ENCODE measurements around the gene LEF1. TPM values are rescaled to one million over a fixed set of nuclear protein-coding genes. Genes with fewer than 3 reads are reported as not detected.
A peak's percentile ranks its signal among the peaks of the same experiment; 100 is the strongest.

LEF1 gene
- total and polyA plus RNA-seq, 8 donors, result 0.81 to 11.0 (median 3.0) TPM; not detected in 2

DNA sequence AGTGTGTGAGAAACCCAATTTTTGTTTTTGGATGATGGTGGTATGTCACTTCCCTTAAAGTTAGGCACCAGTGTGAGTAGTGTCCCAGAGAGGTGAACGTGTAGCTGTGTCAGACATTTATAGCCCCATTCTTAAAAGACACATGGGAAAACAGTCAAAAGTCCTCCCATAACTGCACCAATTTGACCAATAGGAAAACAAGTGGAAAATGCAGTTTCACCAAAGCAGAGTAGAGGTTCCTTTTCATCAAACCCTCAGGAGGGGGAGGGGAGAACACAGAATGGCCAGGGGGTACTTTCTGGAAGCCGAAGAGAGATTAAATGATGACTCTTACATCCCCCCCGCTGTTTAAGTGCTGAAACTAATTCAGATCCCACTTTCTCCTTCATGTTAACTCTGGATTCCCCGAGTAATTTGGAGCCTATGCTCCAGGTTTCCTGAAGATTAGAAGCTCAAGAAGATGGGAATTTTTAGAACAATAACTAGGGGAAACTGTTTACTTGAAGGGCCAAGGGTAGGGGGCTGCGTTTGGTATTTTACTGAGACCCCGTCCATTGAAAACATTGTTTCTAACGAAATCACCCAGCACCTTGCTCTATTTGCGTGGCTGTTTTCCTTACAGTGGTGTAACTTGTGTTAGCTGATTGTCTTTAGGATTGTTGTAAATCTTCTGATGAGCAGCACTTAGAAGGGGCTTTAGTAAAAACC is 2.1 kb upstream of the LEF1 start:
- no peaks in the 10 kb centered on the region for H3K36me3 ChIP-seq
- H3K9me3 ChIP-seq, result no peaks in the 10 kb centered on the region
- TF ChIP-seq POLR2A (IDR thresholded peaks at IDR 0.05), result no peak
- TF ChIP-seq, protein P1, sequence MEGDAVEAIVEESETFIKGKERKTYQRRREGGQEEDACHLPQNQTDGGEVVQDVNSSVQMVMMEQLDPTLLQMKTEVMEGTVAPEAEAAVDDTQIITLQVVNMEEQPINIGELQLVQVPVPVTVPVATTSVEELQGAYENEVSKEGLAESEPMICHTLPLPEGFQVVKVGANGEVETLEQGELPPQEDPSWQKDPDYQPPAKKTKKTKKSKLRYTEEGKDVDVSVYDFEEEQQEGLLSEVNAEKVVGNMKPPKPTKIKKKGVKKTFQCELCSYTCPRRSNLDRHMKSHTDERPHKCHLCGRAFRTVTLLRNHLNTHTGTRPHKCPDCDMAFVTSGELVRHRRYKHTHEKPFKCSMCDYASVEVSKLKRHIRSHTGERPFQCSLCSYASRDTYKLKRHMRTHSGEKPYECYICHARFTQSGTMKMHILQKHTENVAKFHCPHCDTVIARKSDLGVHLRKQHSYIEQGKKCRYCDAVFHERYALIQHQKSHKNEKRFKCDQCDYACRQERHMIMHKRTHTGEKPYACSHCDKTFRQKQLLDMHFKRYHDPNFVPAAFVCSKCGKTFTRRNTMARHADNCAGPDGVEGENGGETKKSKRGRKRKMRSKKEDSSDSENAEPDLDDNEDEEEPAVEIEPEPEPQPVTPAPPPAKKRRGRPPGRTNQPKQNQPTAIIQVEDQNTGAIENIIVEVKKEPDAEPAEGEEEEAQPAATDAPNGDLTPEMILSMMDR (IDR thresholded peaks at IDR 0.05), result no peak
- TF ChIP-seq POLR2AphosphoS5 (IDR thresholded peaks at IDR 0.05), result no peak
- no peak for TF ChIP-seq EP300 (IDR thresholded peaks at IDR 0.05)
- H3K27ac ChIP-seq, result no peak overlapping the region
- DNase-seq, result no peak
- H3K4me1 ChIP-seq, result peaks cover 40 to 64% (median 56%) of the 10 kb centered on the region in 4 donors
- WGBS, 5 donors, result 16 to 24% (median 17%) methylated on average over 8 of the region's 8 CpGs
- no peak overlapping the region for H3K4me3 ChIP-seq
- H3K27me3 ChIP-seq, result peaks cover 32 to 100% (median 82%) of the 10 kb centered on the region in 3 donors
- intact Hi-C loops (cut with DNase I; ENCODE audit: low total_unique reads), result no loop called here

DNA sequence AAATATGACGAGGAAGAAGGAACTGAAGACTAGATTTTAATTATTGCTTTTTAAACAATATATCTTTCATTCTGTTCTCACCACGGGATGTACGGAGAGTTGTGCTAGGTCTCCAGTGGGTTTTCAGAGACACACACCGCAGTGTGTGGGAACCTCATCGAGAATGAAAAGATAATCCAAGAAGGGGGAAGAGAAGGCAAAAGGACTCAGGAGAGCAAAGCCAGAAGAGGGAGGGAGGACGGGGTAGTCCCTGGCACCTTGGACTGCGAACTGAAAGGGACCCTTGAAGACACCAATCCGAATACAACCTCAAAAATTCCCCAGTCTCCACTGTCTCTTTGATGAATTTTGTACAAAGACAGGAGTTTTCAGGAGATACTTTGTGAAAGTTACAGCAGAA is 932 bp upstream of the LEF1 start:
- 26 to 32% (median 30%) methylated on average over 8 of the region's 8 CpGs for WGBS, 5 donors
- peaks cover 36 to 100% (median 87%) of the 10 kb centered on the region in 3 donors for H3K27me3 ChIP-seq
- DNase-seq, result no peak
- no peak for TF ChIP-seq POLR2A (IDR thresholded peaks at IDR 0.05)
- no peak for TF ChIP-seq EP300 (IDR thresholded peaks at IDR 0.05)
- no peak for TF ChIP-seq POLR2AphosphoS5 (IDR thresholded peaks at IDR 0.05)
- TF ChIP-seq, protein P1 (IDR thresholded peaks at IDR 0.05), result no peak
- peaks cover 40 to 64% (median 56%) of the 10 kb centered on the region in 4 donors for H3K4me1 ChIP-seq
- H3K27ac ChIP-seq, result no peak overlapping the region
- H3K36me3 ChIP-seq, result no peaks in the 10 kb centered on the region
- no peak overlapping the region for H3K4me3 ChIP-seq
- intact Hi-C loops (cut with DNase I; ENCODE audit: low total_unique reads), result no loop called here
- no peaks in the 10 kb centered on the region for H3K9me3 ChIP-seq

DNA sequence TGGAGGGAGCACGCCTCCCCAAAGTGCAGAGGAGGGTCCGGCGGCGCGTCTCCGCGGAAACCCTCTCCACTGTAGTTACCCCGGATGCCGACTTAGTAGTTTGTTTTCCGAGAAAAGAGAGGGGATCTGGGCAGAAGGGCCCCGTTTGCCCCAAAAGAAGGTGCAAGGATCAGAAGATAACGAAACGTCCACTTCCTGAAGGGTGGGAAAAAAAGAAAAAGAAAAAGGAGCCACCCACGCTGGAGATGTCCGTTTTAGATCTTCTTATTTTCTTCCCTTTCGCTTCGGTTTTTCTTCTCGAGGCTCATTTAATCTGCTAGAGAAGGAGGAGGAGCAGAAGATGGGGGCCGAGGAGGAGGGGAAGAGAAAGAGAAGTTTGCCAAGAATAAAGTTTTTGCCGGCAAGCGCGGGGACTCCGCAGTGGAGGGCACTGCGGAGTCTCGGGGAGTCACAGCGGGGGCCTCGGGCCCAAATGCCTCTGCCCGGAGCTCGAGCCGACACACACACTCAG is 517 bp downstream of the LEF1 start:
- H3K36me3 ChIP-seq, result no peaks in the 10 kb centered on the region
- 0 to 4% (median 1%) methylated on average over 30 of the region's 30 CpGs for WGBS, 5 donors
- peaks cover 36 to 98% (median 79%) of the 10 kb centered on the region in 3 donors for H3K27me3 ChIP-seq
- TF ChIP-seq EP300 (IDR thresholded peaks at IDR 0.05) (no peak), POLR2AphosphoS5 (IDR thresholded peaks at IDR 0.05) (no peak), POLR2A (IDR thresholded peaks at IDR 0.05) (no peak)
- intact Hi-C loops (cut with DNase I; ENCODE audit: low total_unique reads), result no loop called here
- no peak for DNase-seq
- peak overlapping the region; percentile 53 to 81 (median 64) for H3K4me3 ChIP-seq
- H3K27ac ChIP-seq, result peak overlapping the region in 3 of 5 donors; percentile 8 to 26 (median 23)
- peaks cover 40 to 59% (median 50%) of the 10 kb centered on the region in 4 donors for H3K4me1 ChIP-seq
- H3K9me3 ChIP-seq, result no peaks in the 10 kb centered on the region

DNA sequence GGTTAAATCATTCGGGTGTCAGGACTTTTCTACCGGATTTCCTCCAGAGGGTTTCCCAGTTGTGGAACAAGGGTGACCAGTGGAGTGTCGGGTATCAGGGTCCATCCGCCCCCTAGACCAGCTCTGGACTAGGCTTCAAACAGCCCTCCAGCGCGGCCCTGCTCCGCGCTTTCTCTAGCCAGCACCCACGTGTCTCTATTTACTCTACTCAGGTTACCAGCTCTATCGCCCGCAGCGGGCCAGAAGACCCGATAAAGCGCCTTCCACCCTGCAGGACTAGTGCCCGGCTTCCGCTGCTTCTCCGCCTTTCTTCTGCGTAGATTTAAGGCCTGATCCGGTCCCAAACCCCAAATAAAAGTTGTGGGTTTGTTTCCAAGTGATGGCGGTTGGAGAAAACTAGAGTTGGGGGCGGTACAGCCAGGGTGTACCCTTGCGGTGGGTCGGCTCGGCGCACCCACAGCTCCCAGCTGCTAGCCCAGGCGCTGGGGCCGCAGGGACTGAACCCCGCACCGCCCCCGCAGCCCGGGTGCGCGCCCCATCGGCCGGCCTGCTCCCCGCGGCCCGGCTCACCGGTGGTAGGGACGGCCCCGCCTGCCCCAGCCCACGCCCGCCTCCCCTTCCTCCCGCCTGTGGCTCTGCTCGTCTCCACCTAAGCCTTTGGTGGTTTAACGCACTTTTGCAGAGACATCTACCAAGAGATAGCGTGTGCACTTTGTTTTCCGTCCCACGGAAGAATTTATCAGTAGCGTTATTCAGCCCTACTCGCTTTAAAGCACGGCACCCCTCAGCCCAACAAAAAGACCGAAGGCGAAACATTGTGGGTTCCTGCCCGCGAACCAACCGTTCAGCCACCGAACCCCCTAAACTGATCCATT is 2.1 kb downstream of the LEF1 start:
- Histone ChIP-seq H3K4me1 (peaks cover 31 to 43% (median 35%) of the 10 kb centered on the region in 4 donors), H3K4me3 (peak overlapping the region; percentile 53 to 81 (median 64)), H3K36me3 (no peaks in the 10 kb centered on the region), H3K27ac (no peak overlapping the region), H3K27me3 (peaks cover 24 to 97% (median 64%) of the 10 kb centered on the region in 3 donors), H3K9me3 (no peaks in the 10 kb centered on the region)
- 2 to 7% (median 4%) methylated on average over 51 to 58 of the region's 58 CpGs for WGBS, 5 donors
- peak; percentile 54 to 79 for DNase-seq
- TF ChIP-seq, protein P1 (IDR thresholded peaks at IDR 0.05), result no peak
- no peak for TF ChIP-seq POLR2A (IDR thresholded peaks at IDR 0.05)
- no peak for TF ChIP-seq EP300 (IDR thresholded peaks at IDR 0.05)
- TF ChIP-seq POLR2AphosphoS5 (IDR thresholded peaks at IDR 0.05), result no peak
- intact Hi-C loops (cut with DNase I; ENCODE audit: low total_unique reads), result no loop called here

Data from stomach (tissue), 9 donors.